K562 (cell line): ENCODE measurements around the gene ERH. TPM values are rescaled to one million over a fixed set of nuclear protein-coding genes. Genes with fewer than 3 reads are reported as not detected.

ENCODE experiments used
- ATAC-seq: fragments of 200-7000 bp; cut with Tn5 transposase; 3 replicates; pipeline ENCODE4 v1.9.1; 2020; ENCODE audit warnings: moderate library complexity
- BruUV-seq: library from RNA; stranded (reverse); fragments of 400-500 nt; replicated peaks from 2 replicates; lab custom pipeline; 2021; lab: Mats Ljungman, UMichigan
- CTCF ChIA-PET: fragments of 300-600 bp; formaldehyde crosslinking; extraction: SDS; loops from one replicate; lab custom pipeline; 2021; ENCODE audit warnings: low intra/inter-chr PET ratio; lab: Yijun Ruan, JAX
- POLR2A ChIA-PET: fragments of 300-600, 350-650 bp; sonication (Branson Sonifier 250); formaldehyde crosslinking; extraction: SDS; loops from one replicate; lab custom pipeline; 2021; ENCODE audit warnings: antibody characterized with exemption, inconsistent platforms; lab: Yijun Ruan, JAX
- DNase-seq, 4 experiments: peaks; one replicate each; pipeline versions ENCODE4 v3.0.0 to v3.0.0-alpha.2; 2011 to 2018; ENCODE audit warnings: low spot score in 3 of 4, mixed read lengths in 3 of 4; ENCODE audit errors: extremely low read depth in 1 of 4
- FAIRE-seq: peaks from 2 replicates; lab custom pipeline; 2011; peaks lifted over from hg19 to GRCh38; lab: Jason Lieb, UNC
- H2AFZ ChIP-seq: 2 replicates; pipeline ENCODE4 v1.6.0; 2011; ENCODE audit warnings: low read depth, low read length, control low read depth, inconsistent platforms
- H3K27ac ChIP-seq: fragments of 200-600 bp; 3 replicates; pipeline ENCODE4 v1.8.0; 2011; ENCODE audit warnings: low read depth, mild to moderate bottlenecking, control low read depth, inconsistent platforms, low read length, moderate library complexity, mixed read lengths; ENCODE audit errors: extremely low read depth
- H3K27me3 ChIP-seq, 2 experiments: fragments of 300-600 bp in 1 of 2; 2 replicates in 1 of 2; 3 replicates in 1 of 2; pipeline versions ENCODE4 v1.6.0 to v1.8.0; 2011; ENCODE audit warnings: inconsistent platforms in 2 of 2, low read length in 2 of 2, mild to moderate bottlenecking in 1 of 2, mixed read lengths in 1 of 2, moderate library complexity in 1 of 2; ENCODE audit not compliant: control insufficient read depth in 2 of 2, insufficient read depth in 2 of 2
- H3K36me3 ChIP-seq: fragments of 300-600 bp; 3 replicates; pipeline ENCODE4 v1.8.0; 2011; ENCODE audit warnings: mild to moderate bottlenecking, low read length, inconsistent platforms; ENCODE audit not compliant: control insufficient read depth, insufficient read depth
- H3K4me1 ChIP-seq, 2 experiments: fragments of 200-600 bp in 1 of 2; replicated peaks in 1 of 2; 2 replicates in 1 of 2; 3 replicates in 1 of 2; pipeline versions ENCODE4 v1.5.1 to v1.8.0; 2011; ENCODE audit warnings: inconsistent platforms in 2 of 2, low read length in 2 of 2, mild to moderate bottlenecking in 1 of 2, mixed read lengths in 1 of 2, moderate library complexity in 1 of 2; ENCODE audit not compliant: control insufficient read depth in 2 of 2, insufficient read depth in 2 of 2
- H3K4me2 ChIP-seq: 2 replicates; pipeline ENCODE4 v1.6.1; 2011; ENCODE audit warnings: low read length, control low read depth, inconsistent platforms, mixed read lengths; ENCODE audit not compliant: insufficient read depth
- H3K4me3 ChIP-seq: fragments of 200-600 bp; sonication (generic), shearing (Covaris generic); 2 replicates; pipeline ENCODE4 v1.5.1; 2016; ENCODE audit warnings: control low read depth, inconsistent platforms
- H3K79me2 ChIP-seq: fragments of 200-600 bp; 3 replicates; pipeline ENCODE4 v1.8.0; 2011; ENCODE audit warnings: low read length, inconsistent platforms; ENCODE audit not compliant: control insufficient read depth, insufficient read depth
- H3K9ac ChIP-seq, 2 experiments: 2 replicates each; pipeline versions ENCODE4 v1.6.0 to v1.6.1; 2011; ENCODE audit warnings: low read depth in 2 of 2, low read length in 2 of 2, control low read depth in 1 of 2, inconsistent platforms in 1 of 2, mild to moderate bottlenecking in 1 of 2, mixed read lengths in 1 of 2; ENCODE audit not compliant: insufficient read depth in 1 of 2
- H3K9me1 ChIP-seq: one replicate; pipeline ENCODE4 v1.6.0; 2011; ENCODE audit warnings: inconsistent platforms, mild to moderate bottlenecking, low read length, moderate library complexity; ENCODE audit not compliant: control insufficient read depth, insufficient read depth
- H3K9me3 ChIP-seq: replicated peaks from 2 replicates; pipeline ENCODE4 v1.5.1; 2011; ENCODE audit warnings: low read depth, low read length, inconsistent platforms; ENCODE audit not compliant: control insufficient read depth, insufficient read depth
- H4K20me1 ChIP-seq: replicated peaks from 2 replicates; pipeline ENCODE4 v1.6.1; 2011; ENCODE audit warnings: low read length, inconsistent platforms, mixed read lengths; ENCODE audit not compliant: control insufficient read depth, insufficient read depth
- ARID3B ChIP-seq: fragments of 250-450 bp; sonication (Bioruptor Pico); IDR thresholded peaks from 2 replicates; pipeline ENCODE4 v1.4.0; 2020; ENCODE audit warnings: borderline replicate concordance
- NCOA2 ChIP-seq, 2 experiments: fragments of 450-650 bp; IDR thresholded peaks; 2 replicates each; pipeline ENCODE4 v1.6.1; 2018; ENCODE audit warnings: mild to moderate bottlenecking in 2 of 2, moderate library complexity in 1 of 2; ENCODE audit not compliant: partially characterized antibody in 2 of 2
- RFX1 ChIP-seq: fragments of 450-650 bp; IDR thresholded peaks from 2 replicates; pipeline ENCODE4 v1.6.1; 2016; ENCODE audit warnings: mild to moderate bottlenecking, moderate library complexity
- U2AF1 ChIP-seq: fragments of 200-400 bp; formaldehyde crosslinking; optimal IDR thresholded peaks from 2 replicates; pipeline ENCODE3; 2017; ENCODE audit warnings: mild to moderate bottlenecking, low read depth, low read length, moderate library complexity
- ZNF507 ChIP-seq: conservative IDR thresholded peaks from 2 replicates; pipeline ENCODE4 v1.6.1; 2017; ENCODE audit warnings: missing genetic modification characterization, missing compliant biosample characterization
- WGBS: fragments of 100-300 bp; shearing (Covaris generic); methylation state at CpG from one replicate; pipeline ENCODE4 v1.1.6; 2016; ENCODE audit warnings: low coverage, mixed read lengths; ENCODE audit not compliant: insufficient coverage; ENCODE audit errors: missing lambda C conversion rate; 5-methylcytosine and 5-hydroxymethylcytosine counted together
- in situ Hi-C: fragments of 300-500 bp; cut with MboI; formaldehyde crosslinking; loops from 4 replicates; pipeline ENCODE4 v1.15.0; 2018; ENCODE audit warnings: inconsistent platforms, mixed read lengths
- intact Hi-C: fragments of 100-400 bp; cut with micrococcal nuclease; formaldehyde crosslinking; loops from 2 replicates; pipeline ENCODE4 v1.14.2; 2022
- polyA plus RNA-seq, 8 experiments: library from polyadenylated mRNA; depleted of rRNA in 4 of 8; stranded (reverse) in 5 of 8; unstranded in 3 of 8; fragments of >200 nt; fragmentation: Nextera tagmentation in 2 of 8; fragmentation: Illumina TruSeq in 1 of 8; extraction: Ambion mirVana in 2 of 8; extraction: Trizol in 1 of 8; gene quantifications; 2 replicates each; pipeline versions ENCODE4 v1.2.1 to v1.2.3, GENCODE V29; 2011 to 2014; ENCODE audit warnings: inconsistent platforms in 1 of 8, missing spikeins in 1 of 8
- total RNA-seq, 7 experiments: library from RNA; depleted of rRNA in 6 of 7; stranded (reverse); fragments of >200 nt in 6 of 7; fragmentation: Illumina TruSeq in 2 of 7; extraction: Trizol in 2 of 7; gene quantifications; 2 replicates each; pipeline versions ENCODE4 v1.2.1 to v1.2.3, GENCODE V29; 2011 to 2021; ENCODE audit warnings: low replicate concordance in 1 of 7

Gene ERH
- total and polyA plus RNA-seq, 9 of the 15 experiments (the other 6 are each of a cell fraction or from before 2014, with no cell fraction given) = 78.2 to 474 (median 250) TPM

GRCh38 chr14:69375722-69376121, 22.4 kb downstream of the ERH start:
- no peak overlapping the region for H3K4me3 ChIP-seq
- H3K9me1 ChIP-seq = no peaks in the 10 kb centered on the region
- H3K4me2 ChIP-seq = no peak overlapping the region
- TF ChIP-seq U2AF1 = no peak
- intact Hi-C loops (no loop called here), in situ Hi-C loops (no loop called here)
- H3K4me1 ChIP-seq = no peaks in the 10 kb centered on the region
- H3K79me2 ChIP-seq = no peaks in the 10 kb centered on the region
- 75% methylated on average over 4 of the region's 5 CpGs for WGBS
- POLR2A ChIA-PET = interaction anchor here (0.7 to 1.6 kb wide), 5 partner anchors 9 to 231 kb away, joined by 3 to 4 read pairs (median 3); partner anchors contain the start of genes ERH and SLC39A9
- CTCF ChIA-PET = no interaction called here
- H2AFZ ChIP-seq = no peak overlapping the region
- DNase-seq (no peak), FAIRE-seq (no peak), ATAC-seq (no peak)
- 0 out of 2 replicates have a peak, but pooled peaks cover 4% of the 10 kb centered on the region for H4K20me1 ChIP-seq
- peaks cover 36% of the 10 kb centered on the region for H3K36me3 ChIP-seq
- no peaks in the 10 kb centered on the region for H3K27me3 ChIP-seq
- H3K9ac ChIP-seq = no peak overlapping the region
- H3K27ac ChIP-seq = no peak overlapping the region
- no peaks in the 10 kb centered on the region for H3K9me3 ChIP-seq
- BruUV-seq = no TSS peak

GRCh38 chr14:69375182-69375581, 22.9 kb downstream of the ERH start:
- Histone ChIP-seq H3K27ac (no peak overlapping the region), H3K36me3 (peaks cover 31% of the 10 kb centered on the region), H3K9me3 (no peaks in the 10 kb centered on the region)
- in situ Hi-C loops = no loop called here
- intact Hi-C loops = no loop called here
- TF ChIP-seq RFX1 (peak; percentile 33; the same call in 1 of the 2 replicates), NCOA2 (IDR thresholded peaks at IDR 0.05; ENCODE audit: partially characterized antibody in 2 of 2) (no peak), ARID3B (CRISPR knock-in tag) (no peak), ZNF507 (tag) (peak; percentile 97)
- TF ChIP-seq, all 486 proteins: peak for 2
- Histone ChIP-seq H4K20me1 (0 out of 2 replicates have a peak, but pooled peaks cover 4% of the 10 kb centered on the region), H3K4me2 (no peak overlapping the region), H3K4me1 (no peaks in the 10 kb centered on the region), H2AFZ (no peak overlapping the region), H3K4me3 (no peak overlapping the region), H3K27me3 (no peaks in the 10 kb centered on the region), H3K9me1 (no peaks in the 10 kb centered on the region), H3K79me2 (no peaks in the 10 kb centered on the region), H3K9ac (no peak overlapping the region)
- CTCF ChIA-PET = no interaction called here
- ATAC-seq (no peak), FAIRE-seq (no peak), DNase-seq (no peak)
- no TSS peak for BruUV-seq
- 77% methylated on average over 3 of the region's 3 CpGs for WGBS
- POLR2A ChIA-PET = interaction anchor here (0.7 kb wide), 1 partner anchor 10 kb away, joined by 3 read pairs; no protein-coding TSS in a partner anchor
